Rectal smooth muscle tissue (tissue), 1 donor: ENCODE measurements around the gene APOA1.

Experiments used
- H3K27ac ChIP-seq: one replicate; pipeline ENCODE4 v1.7.0; 2013; ENCODE audit warnings: low read depth, low read length, inconsistent platforms
- H3K27me3 ChIP-seq: one replicate; pipeline ENCODE4 v1.7.0; 2013; ENCODE audit warnings: low read length; ENCODE audit not compliant: control insufficient read depth, insufficient read depth
- H3K36me3 ChIP-seq: one replicate; pipeline ENCODE4 v1.7.0; 2013; ENCODE audit warnings: low read length; ENCODE audit not compliant: control insufficient read depth, insufficient read depth
- H3K4me1 ChIP-seq: one replicate; pipeline ENCODE4 v1.7.0; 2013; ENCODE audit warnings: low read length; ENCODE audit not compliant: control insufficient read depth, insufficient read depth
- H3K4me3 ChIP-seq: one replicate; pipeline ENCODE4 v1.7.0; 2013; ENCODE audit warnings: low read length
- H3K9ac ChIP-seq: one replicate; pipeline ENCODE4 v1.7.0; 2013; ENCODE audit warnings: low read length

Gene APOA1

DNA sequence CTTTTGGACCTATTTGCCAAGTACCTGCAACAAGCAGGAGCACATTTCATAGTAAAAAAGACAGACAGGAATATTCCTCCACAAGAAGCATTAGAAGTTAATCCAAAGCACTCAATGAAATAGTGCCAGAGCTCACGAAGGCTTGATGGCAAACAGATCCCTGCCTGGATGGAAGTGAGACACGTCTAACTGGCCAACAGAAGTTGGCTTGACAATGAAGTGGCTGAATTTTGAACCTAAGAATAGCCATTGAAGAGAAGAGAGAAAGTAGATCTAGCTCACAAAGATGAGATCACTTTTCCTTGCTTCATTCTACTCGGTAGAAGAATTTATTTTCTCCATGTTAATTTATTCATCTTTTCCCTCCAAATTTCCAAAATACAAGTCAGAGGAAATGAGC lies 30.6 kb upstream of the APOA1 start:
- no peak overlapping the region for H3K4me3 ChIP-seq
- H3K36me3 ChIP-seq: peaks cover 45% of the 10 kb centered on the region
- no peaks in the 10 kb centered on the region for H3K27me3 ChIP-seq
- H3K4me1 ChIP-seq: no peaks in the 10 kb centered on the region
- H3K9ac ChIP-seq: no peak overlapping the region
- no peak overlapping the region for H3K27ac ChIP-seq

GRCh38 chr11:116867619-116868018 lies 30.2 kb upstream of the APOA1 start:
- no peaks in the 10 kb centered on the region for H3K4me1 ChIP-seq
- no peak overlapping the region for H3K27ac ChIP-seq
- H3K27me3 ChIP-seq: no peaks in the 10 kb centered on the region
- H3K36me3 ChIP-seq: peaks cover 41% of the 10 kb centered on the region
- no peak overlapping the region for H3K4me3 ChIP-seq
- H3K9ac ChIP-seq: no peak overlapping the region

- Histone ChIP-seq H3K27ac (no peak overlapping the region), H3K4me3 (no peak overlapping the region), H3K4me1 (no peaks in the 10 kb centered on the region), H3K27me3 (no peaks in the 10 kb centered on the region), H3K9ac (no peak overlapping the region), H3K36me3 (peaks cover 44% of the 10 kb centered on the region)
Observed at GRCh38 chr11:116866804-116867455, 29.5 kb upstream of the APOA1 start.

- Histone ChIP-seq H3K27ac (no peak overlapping the region), H3K27me3 (no peaks in the 10 kb centered on the region), H3K4me3 (no peak overlapping the region), H3K9ac (no peak overlapping the region), H3K36me3 (peaks cover 53% of the 10 kb centered on the region), H3K4me1 (no peaks in the 10 kb centered on the region)
Observed at GRCh38 chr11:116865696-116866095, 28.3 kb upstream of the APOA1 start.

DNA sequence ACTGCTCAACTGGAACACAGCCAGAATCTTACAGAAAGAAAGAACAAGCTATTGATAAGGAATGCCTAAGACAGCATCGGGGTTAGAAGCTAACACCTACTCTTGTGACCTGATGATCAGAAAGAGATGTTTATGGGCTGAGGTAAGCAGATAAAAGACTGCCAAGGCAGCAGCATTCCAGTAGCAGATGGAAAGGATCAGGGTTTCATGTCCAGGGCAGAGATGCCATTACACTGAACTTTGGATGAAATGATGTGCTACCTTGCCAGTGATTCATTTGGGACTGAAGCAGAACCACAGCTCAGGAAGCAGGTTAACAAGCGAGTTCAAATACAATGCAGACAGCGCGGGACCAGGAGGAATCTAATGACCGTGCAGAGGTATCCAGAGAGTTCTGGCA lies 27.1 kb upstream of the APOA1 start:
- Histone ChIP-seq H3K27me3 (no peaks in the 10 kb centered on the region), H3K36me3 (peaks cover 48% of the 10 kb centered on the region), H3K27ac (no peak overlapping the region)

DNA sequence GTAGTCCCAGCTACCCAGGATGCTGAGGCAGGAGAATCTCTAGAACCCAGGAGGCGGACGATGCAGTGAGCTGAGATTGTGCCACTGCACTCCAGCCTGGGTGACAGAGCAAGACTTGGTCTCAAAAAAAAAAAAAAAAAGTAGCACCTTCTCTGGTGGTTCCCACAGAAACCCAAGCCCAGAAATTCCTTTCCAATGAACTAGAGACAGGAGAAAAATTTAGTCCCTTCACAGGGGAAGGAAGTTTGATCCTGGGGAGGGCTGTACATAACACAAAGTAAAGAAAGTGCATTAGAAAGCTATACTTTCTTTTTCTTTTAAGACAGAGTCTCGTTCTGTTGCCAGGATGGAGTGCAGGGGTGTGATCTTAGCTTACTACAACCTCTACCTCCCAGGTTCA lies 25.5 kb upstream of the APOA1 start:
- H3K9ac ChIP-seq: no peak overlapping the region
- H3K4me3 ChIP-seq: no peak overlapping the region
- peaks cover 60% of the 10 kb centered on the region for H3K36me3 ChIP-seq
- H3K4me1 ChIP-seq: no peaks in the 10 kb centered on the region
- H3K27me3 ChIP-seq: no peaks in the 10 kb centered on the region
- H3K27ac ChIP-seq: no peak overlapping the region

More for the DNA sequence above, 27.1 kb upstream of the APOA1 start:
- Histone ChIP-seq H3K4me3 (no peak overlapping the region), H3K9ac (no peak overlapping the region), H3K4me1 (no peaks in the 10 kb centered on the region)

- Histone ChIP-seq H3K4me1 (no peaks in the 10 kb centered on the region), H3K27me3 (no peaks in the 10 kb centered on the region), H3K36me3 (peaks cover 58% of the 10 kb centered on the region)
Observed at GRCh38 chr11:116862185-116862584, 24.8 kb upstream of the APOA1 start.

GRCh38 chr11:116861539-116861938 lies 24.1 kb upstream of the APOA1 start:
- Histone ChIP-seq H3K9ac (no peak overlapping the region), H3K27me3 (no peaks in the 10 kb centered on the region), H3K4me3 (no peak overlapping the region), H3K36me3 (peaks cover 54% of the 10 kb centered on the region), H3K4me1 (no peaks in the 10 kb centered on the region), H3K27ac (no peak overlapping the region)

More at GRCh38 chr11:116862185-116862584, 24.8 kb upstream of the APOA1 start:
- H3K4me3 ChIP-seq: no peak overlapping the region
- H3K27ac ChIP-seq: no peak overlapping the region
- H3K9ac ChIP-seq: no peak overlapping the region

GRCh38 chr11:116860303-116860702 lies 22.9 kb upstream of the APOA1 start:
- no peak overlapping the region for H3K27ac ChIP-seq
- H3K27me3 ChIP-seq: no peaks in the 10 kb centered on the region
- no peaks in the 10 kb centered on the region for H3K4me1 ChIP-seq
- H3K9ac ChIP-seq: no peak overlapping the region
- H3K36me3 ChIP-seq: peaks cover 56% of the 10 kb centered on the region
- no peak overlapping the region for H3K4me3 ChIP-seq

- Histone ChIP-seq H3K4me3 (no peak overlapping the region), H3K27me3 (no peaks in the 10 kb centered on the region), H3K9ac (no peak overlapping the region), H3K27ac (no peak overlapping the region), H3K36me3 (peaks cover 52% of the 10 kb centered on the region), H3K4me1 (no peaks in the 10 kb centered on the region)
Observed at GRCh38 chr11:116859175-116859574, 21.8 kb upstream of the APOA1 start.

DNA sequence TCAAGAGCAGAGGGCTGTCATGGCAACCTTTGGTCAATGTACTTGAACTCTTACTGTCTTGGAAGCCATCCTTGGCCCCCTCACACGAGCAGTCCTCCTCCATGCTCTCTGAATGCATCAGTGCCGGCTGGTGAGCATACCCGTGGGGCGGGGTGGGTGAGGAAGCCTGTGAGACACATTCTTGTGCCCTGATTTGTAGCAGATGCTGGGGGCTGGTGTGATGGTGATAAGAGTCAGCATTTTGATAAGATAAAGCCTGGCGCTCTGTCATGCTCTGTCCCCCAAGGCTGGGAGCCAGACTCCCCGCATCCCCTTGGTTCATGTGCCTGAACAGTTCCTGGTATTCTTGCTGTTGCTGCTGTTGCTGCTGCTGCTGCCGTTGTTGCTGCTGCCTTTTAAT lies 20.5 kb upstream of the APOA1 start:
- no peaks in the 10 kb centered on the region for H3K4me1 ChIP-seq
- H3K9ac ChIP-seq: no peak overlapping the region
- H3K27me3 ChIP-seq: no peaks in the 10 kb centered on the region
- H3K4me3 ChIP-seq: no peak overlapping the region
- no peak overlapping the region for H3K27ac ChIP-seq
- peaks cover 44% of the 10 kb centered on the region for H3K36me3 ChIP-seq

GRCh38 chr11:116857316-116857715 lies 19.9 kb upstream of the APOA1 start:
- H3K27me3 ChIP-seq: no peaks in the 10 kb centered on the region
- H3K27ac ChIP-seq: no peak overlapping the region
- no peaks in the 10 kb centered on the region for H3K4me1 ChIP-seq
- H3K4me3 ChIP-seq: no peak overlapping the region
- H3K36me3 ChIP-seq: peaks cover 40% of the 10 kb centered on the region
- no peak overlapping the region for H3K9ac ChIP-seq

GRCh38 chr11:116856423-116856822 lies 19.0 kb upstream of the APOA1 start:
- H3K4me3 ChIP-seq: no peak overlapping the region
- no peak overlapping the region for H3K9ac ChIP-seq
- H3K36me3 ChIP-seq: peaks cover 31% of the 10 kb centered on the region
- no peaks in the 10 kb centered on the region for H3K4me1 ChIP-seq
- no peaks in the 10 kb centered on the region for H3K27me3 ChIP-seq
- H3K27ac ChIP-seq: no peak overlapping the region
